ENCODE results near the gene TOGARAM2.

Gene TOGARAM2

GRCh38 chr2:29066271-29066860 is 85.3 kb downstream of the TOGARAM2 start:
- no peaks in the 10 kb centered on the region for H3K36me3 ChIP-seq (ENCODE audit: control insufficient read depth, insufficient read depth, low read length)
- no peak overlapping the region for H3K9ac ChIP-seq (ENCODE audit: low read length)
- no peaks in the 10 kb centered on the region for H3K27me3 ChIP-seq (ENCODE audit: control insufficient read depth, insufficient read depth, low read length)
- H3K4me1 ChIP-seq (ENCODE audit: control insufficient read depth, insufficient read depth, low read length) = peaks cover 24% of the 10 kb centered on the region
- H3K4me3 ChIP-seq (ENCODE audit: low read length) = no peak overlapping the region
- H3K27ac ChIP-seq (ENCODE audit: low read depth, low read length) = no peak overlapping the region

- no peak overlapping the region for H3K4me3 ChIP-seq (ENCODE audit: low read length)
- H3K4me1 ChIP-seq (ENCODE audit: control insufficient read depth, insufficient read depth, low read length) = peaks cover 24% of the 10 kb centered on the region
- H3K36me3 ChIP-seq (ENCODE audit: control insufficient read depth, insufficient read depth, low read length) = no peaks in the 10 kb centered on the region
- no peaks in the 10 kb centered on the region for H3K27me3 ChIP-seq (ENCODE audit: control insufficient read depth, insufficient read depth, low read length)
- H3K27ac ChIP-seq (ENCODE audit: low read depth, low read length) = no peak overlapping the region
- no peak overlapping the region for H3K9ac ChIP-seq (ENCODE audit: low read length)
Observed at GRCh38 chr2:29066997-29067605, 86.0 kb downstream of the TOGARAM2 start.

GRCh38 chr2:29068513-29068912 is 87.4 kb downstream of the TOGARAM2 start:
- Histone ChIP-seq H3K4me1 (ENCODE audit: control insufficient read depth, insufficient read depth, low read length) (peaks cover 18% of the 10 kb centered on the region), H3K9ac (ENCODE audit: low read length) (no peak overlapping the region), H3K27ac (ENCODE audit: low read depth, low read length) (no peak overlapping the region), H3K4me3 (ENCODE audit: low read length) (no peak overlapping the region), H3K36me3 (ENCODE audit: control insufficient read depth, insufficient read depth, low read length) (no peaks in the 10 kb centered on the region), H3K27me3 (ENCODE audit: control insufficient read depth, insufficient read depth, low read length) (no peaks in the 10 kb centered on the region)

- H3K4me1 ChIP-seq (ENCODE audit: control insufficient read depth, insufficient read depth, low read length) = peaks cover 1% of the 10 kb centered on the region
- H3K27me3 ChIP-seq (ENCODE audit: control insufficient read depth, insufficient read depth, low read length) = no peaks in the 10 kb centered on the region
- H3K9ac ChIP-seq (ENCODE audit: low read length) = no peak overlapping the region
- no peak overlapping the region for H3K27ac ChIP-seq (ENCODE audit: low read depth, low read length)
- no peak overlapping the region for H3K4me3 ChIP-seq (ENCODE audit: low read length)
- no peaks in the 10 kb centered on the region for H3K36me3 ChIP-seq (ENCODE audit: control insufficient read depth, insufficient read depth, low read length)
Observed at GRCh38 chr2:29070526-29070925, 89.4 kb downstream of the TOGARAM2 start.

GRCh38 chr2:29071032-29071975 is 90.2 kb downstream of the TOGARAM2 start:
- Histone ChIP-seq H3K36me3 (ENCODE audit: control insufficient read depth, insufficient read depth, low read length) (no peaks in the 10 kb centered on the region), H3K27me3 (ENCODE audit: control insufficient read depth, insufficient read depth, low read length) (no peaks in the 10 kb centered on the region), H3K27ac (ENCODE audit: low read depth, low read length) (no peak overlapping the region), H3K4me3 (ENCODE audit: low read length) (no peak overlapping the region), H3K9ac (ENCODE audit: low read length) (no peak overlapping the region), H3K4me1 (ENCODE audit: control insufficient read depth, insufficient read depth, low read length) (peaks cover 5% of the 10 kb centered on the region)

GRCh38 chr2:29072251-29072650 is 91.2 kb downstream of the TOGARAM2 start:
- no peak overlapping the region for H3K27ac ChIP-seq (ENCODE audit: low read depth, low read length)
- no peak overlapping the region for H3K9ac ChIP-seq (ENCODE audit: low read length)
- no peak overlapping the region for H3K4me3 ChIP-seq (ENCODE audit: low read length)
- H3K36me3 ChIP-seq (ENCODE audit: control insufficient read depth, insufficient read depth, low read length) = no peaks in the 10 kb centered on the region
- no peaks in the 10 kb centered on the region for H3K27me3 ChIP-seq (ENCODE audit: control insufficient read depth, insufficient read depth, low read length)
- peaks cover 8% of the 10 kb centered on the region for H3K4me1 ChIP-seq (ENCODE audit: control insufficient read depth, insufficient read depth, low read length)

- Histone ChIP-seq H3K36me3 (ENCODE audit: control insufficient read depth, insufficient read depth, low read length) (no peaks in the 10 kb centered on the region), H3K4me1 (ENCODE audit: control insufficient read depth, insufficient read depth, low read length) (peaks cover 8% of the 10 kb centered on the region), H3K27me3 (ENCODE audit: control insufficient read depth, insufficient read depth, low read length) (no peaks in the 10 kb centered on the region), H3K4me3 (ENCODE audit: low read length) (no peak overlapping the region), H3K9ac (ENCODE audit: low read length) (no peak overlapping the region), H3K27ac (ENCODE audit: low read depth, low read length) (no peak overlapping the region)
Observed at GRCh38 chr2:29072971-29073725, 92.0 kb downstream of the TOGARAM2 start.

GRCh38 chr2:29073933-29074332 is 92.8 kb downstream of the TOGARAM2 start:
- H3K27me3 ChIP-seq (ENCODE audit: control insufficient read depth, insufficient read depth, low read length) = no peaks in the 10 kb centered on the region
- no peaks in the 10 kb centered on the region for H3K36me3 ChIP-seq (ENCODE audit: control insufficient read depth, insufficient read depth, low read length)
- no peak overlapping the region for H3K4me3 ChIP-seq (ENCODE audit: low read length)
- peaks cover 8% of the 10 kb centered on the region for H3K4me1 ChIP-seq (ENCODE audit: control insufficient read depth, insufficient read depth, low read length)
- H3K9ac ChIP-seq (ENCODE audit: low read length) = no peak overlapping the region
- no peak overlapping the region for H3K27ac ChIP-seq (ENCODE audit: low read depth, low read length)

- H3K27ac ChIP-seq (ENCODE audit: low read depth, low read length) = no peak within 1 kb of the TSS
- H3K4me3 ChIP-seq (ENCODE audit: low read length) = no peak within 1 kb of the TSS
- no peaks in the 10 kb centered on the region for H3K36me3 ChIP-seq (ENCODE audit: control insufficient read depth, insufficient read depth, low read length)
- H3K9ac ChIP-seq (ENCODE audit: low read length) = no peak within 1 kb of the TSS
- H3K27me3 ChIP-seq (ENCODE audit: control insufficient read depth, insufficient read depth, low read length) = no peaks in the 10 kb centered on the region
- H3K4me1 ChIP-seq (ENCODE audit: control insufficient read depth, insufficient read depth, low read length) = peaks cover 8% of the 10 kb centered on the region
Observed at GRCh38 chr2:29074411-29074810, 93.3 kb downstream of the TOGARAM2 start, which contains the start of gene PCARE. Gene PCARE (minus strand): TSS chr2:29074523. CDS start chr2:29074261, 262 bp downstream.

GRCh38 chr2:29075894-29076705 is 95.0 kb downstream of the TOGARAM2 start:
- H3K9ac ChIP-seq (ENCODE audit: low read length) = no peak overlapping the region
- no peaks in the 10 kb centered on the region for H3K27me3 ChIP-seq (ENCODE audit: control insufficient read depth, insufficient read depth, low read length)
- peaks cover 8% of the 10 kb centered on the region for H3K4me1 ChIP-seq (ENCODE audit: control insufficient read depth, insufficient read depth, low read length)
- no peaks in the 10 kb centered on the region for H3K36me3 ChIP-seq (ENCODE audit: control insufficient read depth, insufficient read depth, low read length)
- H3K27ac ChIP-seq (ENCODE audit: low read depth, low read length) = peak overlapping the region; percentile 33
- no peak overlapping the region for H3K4me3 ChIP-seq (ENCODE audit: low read length)

GRCh38 chr2:29079887-29080286 is 98.8 kb downstream of the TOGARAM2 start:
- no peak overlapping the region for H3K4me3 ChIP-seq (ENCODE audit: low read length)
- no peak overlapping the region for H3K27ac ChIP-seq (ENCODE audit: low read depth, low read length)
- no peak overlapping the region for H3K9ac ChIP-seq (ENCODE audit: low read length)
- H3K4me1 ChIP-seq (ENCODE audit: control insufficient read depth, insufficient read depth, low read length) = peaks cover 8% of the 10 kb centered on the region
- no peaks in the 10 kb centered on the region for H3K27me3 ChIP-seq (ENCODE audit: control insufficient read depth, insufficient read depth, low read length)
- H3K36me3 ChIP-seq (ENCODE audit: control insufficient read depth, insufficient read depth, low read length) = no peaks in the 10 kb centered on the region
